ENCODE results near the gene GNA14.
"Not testable (repeated sequence)": the region's sequence is repeated elsewhere in the genome, so short reads cannot be mapped to it uniquely, and the experiment has no call there.

The GNA14 gene

DNA sequence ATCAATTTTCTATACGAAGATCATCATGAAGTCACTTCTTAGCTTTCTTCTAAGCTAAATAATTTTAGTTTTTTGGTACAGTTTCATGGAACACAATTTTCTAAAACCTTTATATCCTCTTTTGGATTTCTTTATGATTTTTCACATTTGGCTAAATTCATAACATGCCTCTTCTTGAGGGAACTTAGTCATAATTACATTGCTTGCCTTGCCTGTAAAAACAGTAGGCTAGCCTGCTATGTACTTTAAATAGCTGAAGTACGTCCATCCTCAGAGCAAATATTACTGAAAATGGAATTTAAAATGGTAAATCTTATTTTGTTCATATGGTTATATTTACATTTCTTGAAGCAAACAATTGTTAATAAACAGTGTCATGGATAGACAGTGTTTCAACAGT is 245.8 kb downstream of the GNA14 start:
- TF ChIP-seq, protein P1, sequence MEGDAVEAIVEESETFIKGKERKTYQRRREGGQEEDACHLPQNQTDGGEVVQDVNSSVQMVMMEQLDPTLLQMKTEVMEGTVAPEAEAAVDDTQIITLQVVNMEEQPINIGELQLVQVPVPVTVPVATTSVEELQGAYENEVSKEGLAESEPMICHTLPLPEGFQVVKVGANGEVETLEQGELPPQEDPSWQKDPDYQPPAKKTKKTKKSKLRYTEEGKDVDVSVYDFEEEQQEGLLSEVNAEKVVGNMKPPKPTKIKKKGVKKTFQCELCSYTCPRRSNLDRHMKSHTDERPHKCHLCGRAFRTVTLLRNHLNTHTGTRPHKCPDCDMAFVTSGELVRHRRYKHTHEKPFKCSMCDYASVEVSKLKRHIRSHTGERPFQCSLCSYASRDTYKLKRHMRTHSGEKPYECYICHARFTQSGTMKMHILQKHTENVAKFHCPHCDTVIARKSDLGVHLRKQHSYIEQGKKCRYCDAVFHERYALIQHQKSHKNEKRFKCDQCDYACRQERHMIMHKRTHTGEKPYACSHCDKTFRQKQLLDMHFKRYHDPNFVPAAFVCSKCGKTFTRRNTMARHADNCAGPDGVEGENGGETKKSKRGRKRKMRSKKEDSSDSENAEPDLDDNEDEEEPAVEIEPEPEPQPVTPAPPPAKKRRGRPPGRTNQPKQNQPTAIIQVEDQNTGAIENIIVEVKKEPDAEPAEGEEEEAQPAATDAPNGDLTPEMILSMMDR (IDR thresholded peaks at IDR 0.05; ENCODE audit: unreplicated experiment in 3 of 3): no peak

GRCh38 chr9:77399964-77400363 is 248.2 kb downstream of the GNA14 start:
- no peaks in the 10 kb centered on the region for H3K27me3 Mint-ChIP-seq (ENCODE audit: low read depth)

More for the DNA sequence above, 245.8 kb downstream of the GNA14 start:
- H3K27ac Mint-ChIP-seq: no peak overlapping the region
- H3K27me3 Mint-ChIP-seq (ENCODE audit: low read depth): no peaks in the 10 kb centered on the region
- no peak overlapping the region for H3K4me3 Mint-ChIP-seq
- H3K4me1 Mint-ChIP-seq: no peaks in the 10 kb centered on the region
- H3K9me3 Mint-ChIP-seq: peaks cover 12% of the 10 kb centered on the region
- peaks cover 31% of the 10 kb centered on the region for H3K36me3 Mint-ChIP-seq (ENCODE audit: low read depth)

DNA sequence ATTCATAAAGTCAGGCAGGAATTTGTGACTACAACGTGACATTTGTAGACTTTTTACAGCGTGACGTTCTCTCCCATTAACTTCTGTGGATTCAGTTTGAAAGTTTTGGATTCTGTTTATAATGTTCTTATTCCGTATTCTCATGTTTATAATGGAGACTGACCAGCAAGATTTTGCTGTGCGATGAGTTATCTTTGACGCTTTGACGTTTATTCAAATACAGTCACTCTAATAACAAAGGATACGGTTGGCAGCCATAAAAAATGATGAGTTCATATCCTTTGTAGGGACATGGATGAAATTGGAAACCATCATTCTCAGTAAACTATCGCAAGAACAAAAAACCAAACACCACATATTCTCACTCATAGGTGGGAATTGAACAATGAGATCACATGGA is 249.5 kb downstream of the GNA14 start:
- not testable (repeated sequence) for H3K27me3 Mint-ChIP-seq (ENCODE audit: low read depth); H3K4me3 Mint-ChIP-seq; H3K36me3 Mint-ChIP-seq (ENCODE audit: low read depth); H3K9me3 Mint-ChIP-seq; H3K27ac Mint-ChIP-seq; H3K4me1 Mint-ChIP-seq

More at GRCh38 chr9:77399964-77400363, 248.2 kb downstream of the GNA14 start:
- no peak overlapping the region for H3K27ac Mint-ChIP-seq
- peaks cover under 1% of the 10 kb centered on the region for H3K9me3 Mint-ChIP-seq
- TF ChIP-seq, protein P1 (IDR thresholded peaks at IDR 0.05; ENCODE audit: unreplicated experiment in 3 of 3): no peak
- H3K36me3 Mint-ChIP-seq (ENCODE audit: low read depth): peaks cover 9% of the 10 kb centered on the region
- no peak overlapping the region for H3K4me3 Mint-ChIP-seq
- no peaks in the 10 kb centered on the region for H3K4me1 Mint-ChIP-seq

GRCh38 chr9:77392328-77392727 is 255.8 kb downstream of the GNA14 start:
- Mint-ChIP-seq H3K9me3 (peaks cover 9% of the 10 kb centered on the region), H3K27me3 (ENCODE audit: low read depth) (no peaks in the 10 kb centered on the region), H3K4me1 (no peaks in the 10 kb centered on the region), H3K36me3 (ENCODE audit: low read depth) (peaks cover 33% of the 10 kb centered on the region), H3K27ac (no peak overlapping the region), H3K4me3 (no peak overlapping the region)
- TF ChIP-seq, protein P1 (IDR thresholded peaks at IDR 0.05; ENCODE audit: unreplicated experiment in 3 of 3): no peak

GRCh38 chr9:77391834-77392233 is 256.3 kb downstream of the GNA14 start:
- Mint-ChIP-seq H3K4me1 (no peaks in the 10 kb centered on the region), H3K27ac (no peak overlapping the region), H3K4me3 (no peak overlapping the region), H3K9me3 (peaks cover 9% of the 10 kb centered on the region), H3K36me3 (ENCODE audit: low read depth) (peaks cover 33% of the 10 kb centered on the region), H3K27me3 (ENCODE audit: low read depth) (no peaks in the 10 kb centered on the region)
- TF ChIP-seq, protein P1 (IDR thresholded peaks at IDR 0.05; ENCODE audit: unreplicated experiment in 3 of 3): no peak

GRCh38 chr9:77386187-77386586 is 261.9 kb downstream of the GNA14 start:
- TF ChIP-seq, protein P1 (IDR thresholded peaks at IDR 0.05; ENCODE audit: unreplicated experiment in 3 of 3): no peak
- no peaks in the 10 kb centered on the region for H3K9me3 Mint-ChIP-seq
- H3K27me3 Mint-ChIP-seq (ENCODE audit: low read depth): no peaks in the 10 kb centered on the region
- no peaks in the 10 kb centered on the region for H3K4me1 Mint-ChIP-seq
- no peak overlapping the region for H3K27ac Mint-ChIP-seq
- H3K4me3 Mint-ChIP-seq: no peak overlapping the region
- H3K36me3 Mint-ChIP-seq (ENCODE audit: low read depth): peaks cover 22% of the 10 kb centered on the region

Data from nephron (organoid).